GM23338 (cell line): Measurements from ENCODE around the gene POFUT2.

Experiments
- CREB1 ChIP-seq: fragments of 250-450 bp; sonication (Bioruptor Pico); IDR thresholded peaks from 2 replicates; pipeline ENCODE4 v1.5.0; 2020; ENCODE audit warnings: low read depth, mild to moderate bottlenecking, moderate library complexity
- CTCF ChIP-seq, 2 experiments: fragments of 200-600 bp in 1 of 2; sonication (generic) in 1 of 2; conservative IDR thresholded peaks; 2 replicates each; pipeline versions ENCODE4 v1.5.1 to v1.6.1; 2016 to 2017; ENCODE audit warnings: antibody characterized with exemption in 2 of 2, low read depth in 2 of 2, mild to moderate bottlenecking in 2 of 2, moderate library complexity in 1 of 2

- TF ChIP-seq CREB1 (CRISPR knock-in tag) (peak; percentile 65; the same call in 1 of the 2 replicates), CTCF (conservative IDR thresholded peaks at IDR 0.05; ENCODE audit: low read depth in 2 of 2) (no peak)
Observed at GRCh38 chr21:45286671-45287437, 841 bp downstream of the POFUT2 start.
